HepG2 (cell line): ENCODE data around the gene PCNX1. TPM values are rescaled to one million over a fixed set of nuclear protein-coding genes. Genes with fewer than 3 reads are reported as not detected.

Source experiments
- BATF2 ChIP-seq: sonication (generic); formaldehyde crosslinking; IDR thresholded peaks from 2 replicates; pipeline ENCODE4 v1.8.0; 2022; ENCODE audit warnings: mild to moderate bottlenecking, missing genetic modification reagents, moderate library complexity
- BRD4 ChIP-seq: sonication (generic); formaldehyde crosslinking; IDR thresholded peaks from 2 replicates; pipeline ENCODE4 v1.4.0; 2020; ENCODE audit warnings: missing genetic modification reagents
- FOSL2 ChIP-seq: sonication (generic); formaldehyde crosslinking; IDR thresholded peaks from 2 replicates; pipeline ENCODE4 v1.4.0; 2020; ENCODE audit warnings: missing genetic modification reagents
- GZF1 ChIP-seq: sonication (generic); formaldehyde crosslinking; IDR thresholded peaks from 2 replicates; pipeline ENCODE4 v1.5.1; 2020; ENCODE audit warnings: mild to moderate bottlenecking, missing genetic modification reagents
- HNF1A ChIP-seq, 2 experiments: sonication (generic) in 1 of 2; formaldehyde crosslinking in 1 of 2; IDR thresholded peaks; 2 replicates each; pipeline versions ENCODE4 v1.4.0 to v1.6.1; 2016 to 2020; ENCODE audit warnings: borderline replicate concordance in 1 of 2, low read depth in 1 of 2, mild to moderate bottlenecking in 1 of 2, missing genetic modification reagents in 1 of 2
- HNF4A ChIP-seq: sonication (generic); formaldehyde crosslinking; IDR thresholded peaks from 2 replicates; pipeline ENCODE4 v1.4.0; 2020; ENCODE audit warnings: missing genetic modification reagents
- HNF4G ChIP-seq, 2 experiments: sonication (generic) in 1 of 2; formaldehyde crosslinking in 1 of 2; IDR thresholded peaks; 2 replicates each; pipeline versions ENCODE4 v1.4.0 to v1.6.1; 2011 to 2020; ENCODE audit warnings: borderline replicate concordance in 2 of 2, low read depth in 2 of 2, mild to moderate bottlenecking in 2 of 2, low read length in 1 of 2, missing genetic modification reagents in 1 of 2, moderate library complexity in 1 of 2
- NRL ChIP-seq: sonication (generic); formaldehyde crosslinking; IDR thresholded peaks from 2 replicates; pipeline ENCODE4 v1.5.0; 2020; ENCODE audit warnings: missing genetic modification reagents, mild to moderate bottlenecking, moderate library complexity, borderline replicate concordance
- RNF2 ChIP-seq: fragments of 450-650 bp; conservative IDR thresholded peaks from 2 replicates; pipeline ENCODE4 v1.6.1; 2016; ENCODE audit warnings: low read depth
- SKI ChIP-seq: fragments of 450-650 bp; IDR thresholded peaks from one replicate; pipeline ENCODE4 v1.6.1; 2018; ENCODE audit warnings: mild to moderate bottlenecking; ENCODE audit not compliant: partially characterized antibody
- ZFP36 ChIP-seq: fragments of 150-350 bp; IDR thresholded peaks from 2 replicates; pipeline ENCODE4 v1.6.1; 2018; ENCODE audit warnings: borderline replicate concordance, low read length, low read depth; ENCODE audit not compliant: partially characterized antibody
- ZNF234 ChIP-seq: sonication (generic); formaldehyde crosslinking; conservative IDR thresholded peaks from 2 replicates; pipeline ENCODE4 v1.5.1; 2020; ENCODE audit warnings: mild to moderate bottlenecking, missing genetic modification reagents
- ZNF253 ChIP-seq: sonication (generic); formaldehyde crosslinking; IDR thresholded peaks from 2 replicates; pipeline ENCODE4 v1.8.0; 2022; ENCODE audit warnings: mild to moderate bottlenecking, missing genetic modification reagents, borderline replicate concordance
- ZNF512 ChIP-seq: sonication (generic); formaldehyde crosslinking; IDR thresholded peaks from 2 replicates; pipeline ENCODE4 v1.4.0; 2020; ENCODE audit warnings: mild to moderate bottlenecking, missing genetic modification reagents
- ZNF562 ChIP-seq: sonication (generic); formaldehyde crosslinking; IDR thresholded peaks from 2 replicates; pipeline ENCODE4 v1.8.0; 2022; ENCODE audit warnings: missing genetic modification reagents, borderline replicate concordance
- ZNF644 ChIP-seq: IDR thresholded peaks from 2 replicates; pipeline ENCODE4 v1.6.1; 2016; ENCODE audit warnings: low read depth
- polyA plus RNA-seq, 8 experiments: library from polyadenylated mRNA; depleted of rRNA in 3 of 8; stranded (reverse) in 7 of 8; unstranded in 1 of 8; fragments of >200 nt; fragmentation: Illumina TruSeq in 4 of 8; extraction: Trizol in 4 of 8; gene quantifications; 2 replicates each; pipeline versions ENCODE4 v1.2.1 to v1.2.3, GENCODE V29; 2011 to 2016; ENCODE audit warnings: low read depth in 4 of 8, missing spikeins in 1 of 8, mixed read lengths in 1 of 8; ENCODE audit not compliant: insufficient read depth in 1 of 8
- total RNA-seq, 5 experiments: library from RNA; depleted of rRNA; stranded (reverse); fragments of >200 nt; fragmentation: Illumina TruSeq; extraction: Trizol; gene quantifications; 2 replicates each; pipeline ENCODE4 v1.2.3, GENCODE V29; 2016; ENCODE audit warnings: low read depth in 1 of 5
- TF ChIP-seq, protein P1 (sequence below), 2 experiments: IDR thresholded peaks; 2 replicates each; pipeline ENCODE4 v1.6.1; 2011 to 2012; ENCODE audit warnings: low read length in 2 of 2, borderline replicate concordance in 1 of 2, low read depth in 1 of 2, mild to moderate bottlenecking in 1 of 2, moderate library complexity in 1 of 2

Gene PCNX1
- total and polyA plus RNA-seq, 2 of the 13 experiments (the other 11 are each of a cell fraction or from before 2014, with no cell fraction given) = 24.9 to 30.3 TPM

- no peak for TF ChIP-seq HNF1A (IDR thresholded peaks at IDR 0.05; ENCODE audit: low read depth)
- TF ChIP-seq HNF1A (CRISPR knock-in tag; IDR thresholded peaks at IDR 0.05; ENCODE audit: borderline replicate concordance) = no peak
- no peak for TF ChIP-seq ZNF234 (CRISPR knock-in tag)
- no peak for TF ChIP-seq ZFP36
- TF ChIP-seq GZF1 (CRISPR knock-in tag) = no peak
- no peak for TF ChIP-seq ZNF562 (CRISPR knock-in tag)
- no peak for TF ChIP-seq BATF2 (CRISPR knock-in tag)
- TF ChIP-seq FOSL2 (CRISPR knock-in tag) = no peak
- no peak for TF ChIP-seq ZNF512 (CRISPR knock-in tag)
- peak; percentile 81 for TF ChIP-seq HNF4A (CRISPR knock-in tag)
- TF ChIP-seq HNF4G (IDR thresholded peaks at IDR 0.05; ENCODE audit: borderline replicate concordance, low read depth, low read length) = peak; percentile 54; the same call in 1 of the 2 replicates
- no peak for TF ChIP-seq HNF4G (CRISPR knock-in tag; IDR thresholded peaks at IDR 0.05; ENCODE audit: borderline replicate concordance, low read depth)
- TF ChIP-seq ZNF644 (CRISPR knock-in tag) = 0 out of 2 replicates have a peak, but pooled peaks have one; percentile 47
- TF ChIP-seq RNF2 = no peak
- TF ChIP-seq SKI = no peak
- TF ChIP-seq NRL (CRISPR knock-in tag) = no peak
- no peak for TF ChIP-seq ZNF253 (CRISPR knock-in tag)
- TF ChIP-seq BRD4 (CRISPR knock-in tag) = no peak
- TF ChIP-seq, protein P1, sequence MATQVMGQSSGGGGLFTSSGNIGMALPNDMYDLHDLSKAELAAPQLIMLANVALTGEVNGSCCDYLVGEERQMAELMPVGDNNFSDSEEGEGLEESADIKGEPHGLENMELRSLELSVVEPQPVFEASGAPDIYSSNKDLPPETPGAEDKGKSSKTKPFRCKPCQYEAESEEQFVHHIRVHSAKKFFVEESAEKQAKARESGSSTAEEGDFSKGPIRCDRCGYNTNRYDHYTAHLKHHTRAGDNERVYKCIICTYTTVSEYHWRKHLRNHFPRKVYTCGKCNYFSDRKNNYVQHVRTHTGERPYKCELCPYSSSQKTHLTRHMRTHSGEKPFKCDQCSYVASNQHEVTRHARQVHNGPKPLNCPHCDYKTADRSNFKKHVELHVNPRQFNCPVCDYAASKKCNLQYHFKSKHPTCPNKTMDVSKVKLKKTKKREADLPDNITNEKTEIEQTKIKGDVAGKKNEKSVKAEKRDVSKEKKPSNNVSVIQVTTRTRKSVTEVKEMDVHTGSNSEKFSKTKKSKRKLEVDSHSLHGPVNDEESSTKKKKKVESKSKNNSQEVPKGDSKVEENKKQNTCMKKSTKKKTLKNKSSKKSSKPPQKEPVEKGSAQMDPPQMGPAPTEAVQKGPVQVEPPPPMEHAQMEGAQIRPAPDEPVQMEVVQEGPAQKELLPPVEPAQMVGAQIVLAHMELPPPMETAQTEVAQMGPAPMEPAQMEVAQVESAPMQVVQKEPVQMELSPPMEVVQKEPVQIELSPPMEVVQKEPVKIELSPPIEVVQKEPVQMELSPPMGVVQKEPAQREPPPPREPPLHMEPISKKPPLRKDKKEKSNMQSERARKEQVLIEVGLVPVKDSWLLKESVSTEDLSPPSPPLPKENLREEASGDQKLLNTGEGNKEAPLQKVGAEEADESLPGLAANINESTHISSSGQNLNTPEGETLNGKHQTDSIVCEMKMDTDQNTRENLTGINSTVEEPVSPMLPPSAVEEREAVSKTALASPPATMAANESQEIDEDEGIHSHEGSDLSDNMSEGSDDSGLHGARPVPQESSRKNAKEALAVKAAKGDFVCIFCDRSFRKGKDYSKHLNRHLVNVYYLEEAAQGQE (IDR thresholded peaks at IDR 0.05; ENCODE audit: borderline replicate concordance in 1 of 2, low read depth in 1 of 2, low read length in 2 of 2) = no peak
Observed at GRCh38 chr14:70995671-70996070, 88.4 kb downstream of the PCNX1 start (continued).
